Dermis microvascular lymphatic vessel endothelial cell (primary cell): ENCODE results near the gene SNX20. TPM values are rescaled to one million over a fixed set of nuclear protein-coding genes. Genes with fewer than 3 reads are reported as not detected.

ENCODE experiments used
- DNase-seq, 2 donors: peaks; one replicate each; pipeline versions ENCODE4 v3.0.0 to v3.0.0-alpha.2; 2010; ENCODE audit warnings: low read depth in 2 of 2
- total RNA-seq: library from RNA; depleted of rRNA; stranded (reverse); fragments of >200 nt; gene quantifications from 2 replicates; pipeline ENCODE4 v1.2.1, GENCODE V29; 2014

SNX20 gene
- total RNA-seq, 1 donor from 2014 or later, result 0.13 TPM

- DNase-seq, result no peak
Measured at GRCh38 chr16:50636753-50637374, 44.2 kb downstream of the SNX20 start.

GRCh38 chr16:50635505-50636392, 45.4 kb downstream of the SNX20 start:
- DNase-seq, result no peak

- no peak for DNase-seq
Measured at GRCh38 chr16:50634947-50635346, 46.2 kb downstream of the SNX20 start.

GRCh38 chr16:50634090-50634489, 47.0 kb downstream of the SNX20 start:
- DNase-seq, result no peak

- no peak for DNase-seq
Measured at GRCh38 chr16:50632927-50633800, 47.9 kb downstream of the SNX20 start.

GRCh38 chr16:50631985-50632576, 49.0 kb downstream of the SNX20 start:
- DNase-seq, result no peak

GRCh38 chr16:50631249-50631984, 49.7 kb downstream of the SNX20 start:
- DNase-seq, result no peak

GRCh38 chr16:50630394-50631020, 50.6 kb downstream of the SNX20 start:
- no peak for DNase-seq

GRCh38 chr16:50629334-50629733, 51.8 kb downstream of the SNX20 start:
- no peak for DNase-seq

- DNase-seq, result no peak
Measured at GRCh38 chr16:50628156-50628802, 52.8 kb downstream of the SNX20 start.

GRCh38 chr16:50627419-50627818, 53.7 kb downstream of the SNX20 start:
- DNase-seq, result peak in 1 of 2 donors; percentile 5

GRCh38 chr16:50626868-50627267, 54.2 kb downstream of the SNX20 start:
- no peak for DNase-seq

- no peak for DNase-seq
Measured at GRCh38 chr16:50625374-50625773, 55.7 kb downstream of the SNX20 start.

GRCh38 chr16:50624449-50624970, 56.6 kb downstream of the SNX20 start:
- DNase-seq, result no peak

- no peak for DNase-seq
Measured at GRCh38 chr16:50622643-50623369, 58.3 kb downstream of the SNX20 start.

- no peak for DNase-seq
Measured at GRCh38 chr16:50622029-50622428, 59.1 kb downstream of the SNX20 start.
